NCI-H510A (cell line): ENCODE data around the gene TUBB3.
"Not testable (repeated sequence)": the region's sequence is repeated elsewhere in the genome, so short reads cannot be mapped to it uniquely, and the experiment has no call there.

Experiments used
- DNase-seq: peaks from one replicate; lab custom pipeline; 2025; lab: John Stamatoyannopoulos, UW

Gene TUBB3

DNA sequence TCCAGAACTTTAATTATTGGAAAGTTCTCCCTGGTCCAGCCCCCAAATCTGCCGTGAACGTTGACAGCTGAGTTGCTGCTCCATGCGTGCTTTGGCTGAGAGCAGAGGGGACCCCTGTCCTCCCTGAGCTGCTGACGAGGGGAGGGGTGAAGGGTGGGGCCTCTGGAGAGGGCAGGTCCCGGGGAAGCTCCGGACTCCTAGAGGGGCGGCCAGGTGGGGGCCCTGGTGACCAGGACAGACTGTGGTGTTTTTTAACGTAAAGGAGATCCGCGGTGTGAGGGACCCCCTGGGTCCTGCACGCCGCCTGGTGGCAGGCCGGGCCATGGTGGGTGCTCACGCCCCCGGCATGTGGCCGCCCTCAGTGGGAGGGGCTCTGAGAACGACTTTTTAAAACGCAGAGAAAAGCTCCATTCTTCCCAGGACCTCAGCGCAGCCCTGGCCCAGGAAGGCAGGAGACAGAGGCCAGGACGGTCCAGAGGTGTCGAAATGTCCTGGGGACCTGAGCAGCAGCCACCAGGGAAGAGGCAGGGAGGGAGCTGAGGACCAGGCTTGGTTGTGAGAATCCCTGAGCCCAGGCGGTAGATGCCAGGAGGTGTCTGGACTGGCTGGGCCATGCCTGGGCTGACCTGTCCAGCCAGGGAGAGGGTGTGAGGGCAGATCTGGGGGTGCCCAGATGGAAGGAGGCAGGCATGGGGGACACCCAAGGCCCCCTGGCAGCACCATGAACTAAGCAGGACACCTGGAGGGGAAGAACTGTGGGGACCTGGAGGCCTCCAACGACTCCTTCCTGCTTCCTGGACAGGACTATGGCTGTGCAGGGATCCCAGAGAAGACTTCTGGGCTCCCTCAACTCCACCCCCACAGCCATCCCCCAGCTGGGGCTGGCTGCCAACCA, 4.4 kb upstream of the TUBB3 start, which contains the start of gene MC1R:
Gene MC1R, plus strand, starts transcription at position 410 of the 895 bp plus-strand sequence. Its CDS starts 397 bp downstream, at position 807.
- DNase-seq: no peak

DNA sequence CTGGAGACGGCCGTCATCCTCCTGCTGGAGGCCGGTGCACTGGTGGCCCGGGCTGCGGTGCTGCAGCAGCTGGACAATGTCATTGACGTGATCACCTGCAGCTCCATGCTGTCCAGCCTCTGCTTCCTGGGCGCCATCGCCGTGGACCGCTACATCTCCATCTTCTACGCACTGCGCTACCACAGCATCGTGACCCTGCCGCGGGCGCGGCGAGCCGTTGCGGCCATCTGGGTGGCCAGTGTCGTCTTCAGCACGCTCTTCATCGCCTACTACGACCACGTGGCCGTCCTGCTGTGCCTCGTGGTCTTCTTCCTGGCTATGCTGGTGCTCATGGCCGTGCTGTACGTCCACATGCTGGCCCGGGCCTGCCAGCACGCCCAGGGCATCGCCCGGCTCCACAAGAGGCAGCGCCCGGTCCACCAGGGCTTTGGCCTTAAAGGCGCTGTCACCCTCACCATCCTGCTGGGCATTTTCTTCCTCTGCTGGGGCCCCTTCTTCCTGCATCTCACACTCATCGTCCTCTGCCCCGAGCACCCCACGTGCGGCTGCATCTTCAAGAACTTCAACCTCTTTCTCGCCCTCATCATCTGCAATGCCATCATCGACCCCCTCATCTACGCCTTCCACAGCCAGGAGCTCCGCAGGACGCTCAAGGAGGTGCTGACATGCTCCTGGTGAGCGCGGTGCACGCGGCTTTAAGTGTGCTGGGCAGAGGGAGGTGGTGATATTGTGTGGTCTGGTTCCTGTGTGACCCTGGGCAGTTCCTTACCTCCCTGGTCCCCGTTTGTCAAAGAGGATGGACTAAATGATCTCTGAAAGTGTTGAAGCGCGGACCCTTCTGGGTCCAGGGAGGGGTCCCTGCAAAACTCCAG, 3.4 kb upstream of the TUBB3 start:
- DNase-seq: no peak

DNA sequence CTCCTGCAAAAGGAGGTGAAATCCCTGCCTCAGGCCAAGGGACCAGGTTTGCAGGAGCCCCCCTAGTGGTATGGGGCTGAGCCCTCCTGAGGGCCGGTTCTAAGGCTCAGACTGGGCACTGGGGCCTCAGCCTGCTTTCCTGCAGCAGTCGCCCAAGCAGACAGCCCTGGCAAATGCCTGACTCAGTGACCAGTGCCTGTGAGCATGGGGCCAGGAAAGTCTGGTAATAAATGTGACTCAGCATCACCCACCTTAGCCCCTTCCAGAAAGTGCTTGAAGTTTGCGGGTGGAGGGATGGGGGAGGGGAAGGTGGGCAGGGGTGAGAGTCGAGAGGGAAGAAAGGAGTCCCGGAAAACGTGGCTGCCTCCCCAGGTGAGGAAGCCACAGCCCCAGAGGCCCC, 2.4 kb upstream of the TUBB3 start:
- DNase-seq: no peak

DNA sequence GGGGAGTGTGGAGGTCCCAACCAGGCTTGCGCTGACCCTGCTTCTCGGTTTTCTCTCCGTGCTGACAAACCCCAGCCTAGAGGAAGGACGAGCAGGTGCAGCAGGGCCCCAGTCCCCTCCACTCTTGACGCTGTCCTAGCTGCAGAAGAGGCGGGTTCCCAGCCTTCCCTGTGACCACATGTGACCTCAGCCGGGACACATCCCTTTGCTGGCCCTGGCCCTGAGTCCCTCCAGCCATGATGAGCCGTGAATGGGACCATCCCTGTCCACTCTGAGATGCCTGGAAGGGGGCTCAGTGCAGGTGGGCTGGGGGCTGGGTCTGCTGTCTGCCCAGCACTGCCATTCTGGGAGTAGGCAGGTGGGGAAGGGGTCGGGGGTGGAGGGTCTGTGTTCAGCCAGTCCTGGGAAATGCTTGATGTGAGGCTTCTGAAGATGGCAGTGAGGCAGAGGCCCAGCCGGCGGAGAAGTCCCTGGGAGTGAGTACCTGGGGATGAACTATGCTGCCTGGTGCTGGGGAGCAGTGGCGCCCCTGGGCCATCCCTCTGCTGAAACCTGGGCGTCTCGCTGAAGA, 1.9 kb upstream of the TUBB3 start:
- DNase-seq: no peak

DNA sequence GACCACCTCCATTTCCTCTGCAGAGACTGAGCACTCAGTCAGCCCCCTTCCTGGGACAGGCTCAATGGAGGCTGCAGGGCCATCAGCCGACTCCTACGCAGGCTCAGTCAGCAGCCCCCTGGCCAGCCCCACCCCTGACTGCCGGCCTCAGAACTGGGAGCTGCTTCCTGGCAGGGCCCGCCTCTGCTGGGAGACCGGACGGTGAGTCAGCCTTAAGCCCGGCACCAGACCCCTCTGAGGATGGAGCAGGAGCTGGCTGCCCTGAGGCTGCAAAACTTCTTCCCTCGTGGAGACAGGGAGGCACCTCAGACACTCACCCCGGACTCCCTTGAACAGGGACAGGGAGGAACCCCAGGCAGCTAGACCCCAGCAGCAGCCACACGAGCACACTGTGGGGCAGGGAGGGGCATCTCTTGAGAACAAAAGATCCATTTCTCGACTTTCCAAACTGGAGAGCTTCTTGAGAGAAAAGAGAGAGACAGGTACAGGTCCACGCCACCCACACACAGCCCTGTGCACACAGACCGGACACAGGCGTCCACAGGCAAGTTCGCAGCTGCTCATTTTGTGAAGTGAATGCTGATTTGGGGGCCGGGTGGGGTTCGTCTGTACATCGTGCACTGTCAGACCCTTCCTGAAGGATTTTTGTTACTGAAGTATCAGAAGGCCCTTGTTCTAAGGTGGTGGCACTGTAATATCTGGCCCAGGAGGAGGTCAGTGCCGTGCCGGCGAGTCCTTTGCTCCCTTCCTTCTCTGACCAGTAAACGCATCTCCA, 1.3 kb upstream of the TUBB3 start:
- DNase-seq: no peak

- DNase-seq: no peak
These were observed 662 bp upstream of the TUBB3 start for GRCh38 chr16:89922477-89922883.

- DNase-seq: no peak
These were observed 626 bp downstream of the TUBB3 start for GRCh38 chr16:89923640-89924296.

DNA sequence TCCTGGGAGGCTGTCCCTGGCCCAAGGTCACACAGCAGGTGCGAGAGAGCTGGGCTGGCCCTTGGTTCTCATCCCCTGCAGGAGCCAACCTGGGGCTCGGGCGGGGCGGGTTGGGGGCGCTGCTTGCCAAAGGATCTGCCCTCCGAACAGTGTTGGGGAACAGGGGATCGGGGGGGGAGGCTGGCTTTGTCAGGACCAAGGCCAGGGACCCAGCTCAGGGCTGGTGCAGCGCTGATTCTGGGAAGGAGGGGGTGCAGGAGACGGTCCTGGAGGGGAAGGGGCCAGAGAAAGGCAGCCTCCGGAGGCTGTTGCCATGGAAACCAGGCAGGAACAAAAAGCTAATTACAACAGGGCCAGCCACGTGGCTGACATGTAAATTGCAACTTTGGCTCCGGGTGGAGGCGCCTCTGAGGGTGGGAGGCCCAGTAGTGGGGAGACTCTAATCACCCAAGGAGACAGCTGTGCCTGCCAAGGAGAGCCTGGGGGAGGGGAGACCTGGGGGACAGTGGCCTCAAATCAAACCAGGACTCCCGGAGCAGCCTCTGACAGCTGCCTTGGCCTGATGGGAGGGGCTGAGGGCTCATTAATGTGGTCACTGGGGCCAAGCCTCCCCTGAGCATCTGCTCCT, 1.3 kb downstream of the TUBB3 start:
- DNase-seq: no peak

DNA sequence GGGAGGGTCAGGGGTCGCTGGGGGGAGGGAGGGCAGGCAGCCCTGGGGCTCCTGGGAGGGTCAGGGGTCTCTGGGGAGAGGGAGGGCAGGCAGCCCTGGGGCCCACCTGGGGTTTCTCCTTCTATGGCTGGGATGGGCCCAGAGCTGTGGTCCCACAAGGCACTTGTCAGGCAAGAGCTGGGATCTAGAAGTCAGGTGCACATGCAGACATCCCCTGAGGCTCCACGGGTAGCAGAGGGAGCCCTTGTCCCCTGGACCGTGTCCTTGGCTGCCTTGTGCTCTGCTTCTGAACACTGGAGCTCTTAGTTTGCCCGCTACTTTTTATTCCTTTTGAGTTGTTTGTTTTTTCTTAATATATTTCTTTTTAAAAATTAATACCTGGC, 1.8 kb downstream of the TUBB3 start:
- DNase-seq: no peak

GRCh38 chr16:89925596-89926079, 2.5 kb downstream of the TUBB3 start:
- no peak for DNase-seq

- no peak for DNase-seq
These were observed 8.3 kb downstream of the TUBB3 start for GRCh38 chr16:89931305-89931896.

DNA sequence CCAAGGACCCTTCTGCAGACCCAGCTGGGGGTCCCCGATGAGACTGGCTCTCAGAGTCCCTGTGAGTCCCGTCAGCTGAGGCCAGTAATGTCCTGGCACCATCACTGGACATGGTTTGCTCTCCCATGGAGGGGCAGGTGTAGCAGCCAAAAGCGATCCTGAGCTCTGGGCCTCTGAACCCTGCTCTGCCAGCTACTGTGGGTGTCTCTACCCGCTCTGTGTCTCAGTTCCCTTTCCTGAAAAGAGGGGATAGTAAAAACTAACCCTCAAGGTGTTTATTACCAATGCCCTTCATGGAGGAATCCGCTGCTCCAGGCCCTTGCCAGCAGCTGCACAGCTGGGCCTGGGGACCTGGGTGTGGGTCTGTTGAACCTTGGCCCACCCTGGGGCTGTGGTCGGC, 8.8 kb downstream of the TUBB3 start:
- no peak for DNase-seq

DNA sequence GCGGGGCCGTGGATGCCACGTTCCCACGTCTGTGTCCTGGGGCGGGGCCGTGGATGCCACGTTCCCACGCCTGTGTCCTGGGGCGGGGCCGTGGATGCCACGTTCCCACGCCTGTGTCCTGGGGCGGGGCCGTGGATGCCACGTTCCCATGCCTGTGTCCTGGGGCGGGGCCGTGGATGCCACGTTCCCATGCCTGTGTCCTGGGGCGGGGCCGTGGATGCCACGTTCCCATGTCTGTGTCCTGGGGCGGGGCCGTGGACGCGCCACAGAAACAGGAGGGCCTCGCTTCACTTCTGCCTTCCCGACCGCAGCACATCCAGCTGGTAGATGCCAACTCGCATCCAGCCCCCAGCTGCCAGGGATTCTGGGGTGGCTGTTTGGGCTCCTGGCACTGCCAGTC, 10.9 kb downstream of the TUBB3 start:
- DNase-seq: not testable (repeated sequence)

DNA sequence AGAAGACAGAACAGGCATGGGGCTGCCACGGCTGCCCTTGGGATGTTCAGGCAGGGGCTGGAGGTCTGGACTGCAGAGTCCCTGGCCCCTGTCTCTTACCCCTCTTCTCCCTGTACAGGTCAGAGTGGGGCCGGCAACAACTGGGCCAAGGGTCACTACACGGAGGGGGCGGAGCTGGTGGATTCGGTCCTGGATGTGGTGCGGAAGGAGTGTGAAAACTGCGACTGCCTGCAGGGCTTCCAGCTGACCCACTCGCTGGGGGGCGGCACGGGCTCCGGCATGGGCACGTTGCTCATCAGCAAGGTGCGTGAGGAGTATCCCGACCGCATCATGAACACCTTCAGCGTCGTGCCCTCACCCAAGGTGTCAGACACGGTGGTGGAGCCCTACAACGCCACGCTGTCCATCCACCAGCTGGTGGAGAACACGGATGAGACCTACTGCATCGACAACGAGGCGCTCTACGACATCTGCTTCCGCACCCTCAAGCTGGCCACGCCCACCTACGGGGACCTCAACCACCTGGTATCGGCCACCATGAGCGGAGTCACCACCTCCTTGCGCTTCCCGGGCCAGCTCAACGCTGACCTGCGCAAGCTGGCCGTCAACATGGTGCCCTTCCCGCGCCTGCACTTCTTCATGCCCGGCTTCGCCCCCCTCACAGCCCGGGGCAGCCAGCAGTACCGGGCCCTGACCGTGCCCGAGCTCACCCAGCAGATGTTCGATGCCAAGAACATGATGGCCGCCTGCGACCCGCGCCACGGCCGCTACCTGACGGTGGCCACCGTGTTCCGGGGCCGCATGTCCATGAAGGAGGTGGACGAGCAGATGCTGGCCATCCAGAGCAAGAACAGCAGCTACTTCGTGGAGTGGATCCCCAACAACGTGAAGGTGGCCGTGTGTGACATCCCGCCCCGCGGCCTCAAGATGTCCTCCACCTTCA, 11.7 kb downstream of the TUBB3 start:
- DNase-seq: no peak

DNA sequence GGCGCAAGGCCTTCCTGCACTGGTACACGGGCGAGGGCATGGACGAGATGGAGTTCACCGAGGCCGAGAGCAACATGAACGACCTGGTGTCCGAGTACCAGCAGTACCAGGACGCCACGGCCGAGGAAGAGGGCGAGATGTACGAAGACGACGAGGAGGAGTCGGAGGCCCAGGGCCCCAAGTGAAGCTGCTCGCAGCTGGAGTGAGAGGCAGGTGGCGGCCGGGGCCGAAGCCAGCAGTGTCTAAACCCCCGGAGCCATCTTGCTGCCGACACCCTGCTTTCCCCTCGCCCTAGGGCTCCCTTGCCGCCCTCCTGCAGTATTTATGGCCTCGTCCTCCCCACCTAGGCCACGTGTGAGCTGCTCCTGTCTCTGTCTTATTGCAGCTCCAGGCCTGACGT, 12.5 kb downstream of the TUBB3 start:
- DNase-seq: not testable (repeated sequence)

GRCh38 chr16:89936034-89936433, 12.9 kb downstream of the TUBB3 start:
- DNase-seq: no peak

- DNase-seq: no peak
These were observed 13.4 kb downstream of the TUBB3 start for GRCh38 chr16:89936508-89936907.

DNA sequence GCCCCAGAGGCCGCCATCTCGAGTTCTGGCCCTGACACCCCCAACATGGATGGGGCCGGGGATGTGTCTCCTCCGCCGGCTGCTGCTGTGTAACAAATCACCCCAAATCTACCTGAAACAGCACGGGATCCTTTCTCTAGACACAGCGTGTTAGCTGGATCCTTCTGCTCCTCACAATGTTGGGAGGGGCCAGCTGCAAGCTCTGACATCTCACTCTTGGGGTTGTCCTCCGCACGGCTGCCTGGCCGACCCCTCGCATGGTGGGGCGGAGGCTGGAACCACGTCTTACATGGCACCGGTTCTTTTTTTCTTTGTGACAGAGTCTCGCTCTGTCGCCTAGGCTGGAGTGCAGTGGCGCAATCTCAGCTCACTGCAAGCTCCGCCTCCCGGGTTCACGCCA, 13.8 kb downstream of the TUBB3 start:
- DNase-seq: no peak
